Measurements from ENCODE around the gene ARHGAP19. TPM values are rescaled to one million over a fixed set of nuclear protein-coding genes. Genes with fewer than 3 reads are reported as not detected.

Gene ARHGAP19
- total and polyA plus RNA-seq, 2 experiments from 2014 or later = 2.7 to 8.7 TPM

DNA sequence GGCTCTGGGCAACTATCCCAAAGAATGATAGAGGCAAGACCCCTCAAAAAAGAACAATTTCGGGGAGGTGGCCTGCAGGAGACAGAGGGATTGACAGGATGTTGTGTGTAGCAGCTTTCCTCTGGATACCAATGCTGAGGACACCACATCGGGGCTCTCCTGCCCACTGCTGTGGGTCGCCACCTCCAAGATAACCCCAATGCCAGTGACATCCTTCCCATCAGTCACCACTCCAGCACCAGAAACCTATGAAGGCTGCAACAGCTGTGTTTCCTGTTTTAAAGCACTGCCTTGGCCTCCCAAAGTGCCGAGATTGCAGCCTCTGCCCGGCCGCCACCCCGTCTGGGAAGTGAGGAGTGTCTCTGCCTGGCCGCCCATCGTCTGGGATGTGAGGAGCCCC is 17.6 kb downstream of the ARHGAP19 start:
- peaks cover 12% of the 10 kb centered on the region for H3K4me1 ChIP-seq (ENCODE audit: insufficient read depth)
- no peak for DNase-seq (ENCODE audit: low spot score)
- H3K4me3 ChIP-seq = no peak overlapping the region
- peaks cover 25% of the 10 kb centered on the region for H3K79me2 ChIP-seq
- no peak overlapping the region for H3K27ac ChIP-seq
- H3K4me2 ChIP-seq = no peak overlapping the region
- no peaks in the 10 kb centered on the region for H3K9me2 ChIP-seq (replicated peaks; ENCODE audit: insufficient read depth)
- H3K9me3 ChIP-seq (ENCODE audit: low read depth) = no peaks in the 10 kb centered on the region
- H2AFZ ChIP-seq = no peak overlapping the region
- no peaks in the 10 kb centered on the region for H4K20me1 ChIP-seq (ENCODE audit: insufficient read depth, poor library complexity, severe bottlenecking)
- no peak for TF ChIP-seq EZH2phosphoT487 (IDR thresholded peaks at IDR 0.05; ENCODE audit: low read depth, severe bottlenecking, unreplicated experiment)
- TF ChIP-seq EZH2 (IDR thresholded peaks at IDR 0.05; ENCODE audit: borderline replicate concordance) = no peak
- TF ChIP-seq CTCF (IDR thresholded peaks at IDR 0.05; ENCODE audit: poor library complexity) = no peak
- H3K36me3 ChIP-seq (replicated peaks; ENCODE audit: insufficient read depth, low read depth) = no peaks in the 10 kb centered on the region
- 92% methylated on average over 3 of the region's 9 CpGs for WGBS (ENCODE audit: low lambda C conversion rate, missing lambda C conversion rate)
- no peaks in the 10 kb centered on the region for H3K27me3 ChIP-seq

- Histone ChIP-seq H3K4me1 (ENCODE audit: insufficient read depth) (peaks cover 2% of the 10 kb centered on the region), H3K36me3 (replicated peaks; ENCODE audit: insufficient read depth, low read depth) (no peaks in the 10 kb centered on the region), H3K9me2 (replicated peaks; ENCODE audit: insufficient read depth) (no peaks in the 10 kb centered on the region), H4K20me1 (ENCODE audit: insufficient read depth, poor library complexity, severe bottlenecking) (no peaks in the 10 kb centered on the region), H2AFZ (no peak overlapping the region), H3K9me3 (ENCODE audit: low read depth) (no peaks in the 10 kb centered on the region), H3K4me3 (no peak overlapping the region), H3K79me2 (peaks cover 29% of the 10 kb centered on the region), H3K4me2 (no peak overlapping the region), H3K27me3 (no peaks in the 10 kb centered on the region), H3K27ac (no peak overlapping the region)
- 100% methylated on average over 3 of the region's 3 CpGs for WGBS (ENCODE audit: low lambda C conversion rate, missing lambda C conversion rate)
- DNase-seq (ENCODE audit: low spot score) = no peak
- TF ChIP-seq EZH2phosphoT487 (IDR thresholded peaks at IDR 0.05; ENCODE audit: low read depth, severe bottlenecking, unreplicated experiment) = no peak
- TF ChIP-seq CTCF (IDR thresholded peaks at IDR 0.05; ENCODE audit: poor library complexity) = no peak
- no peak for TF ChIP-seq EZH2 (IDR thresholded peaks at IDR 0.05; ENCODE audit: borderline replicate concordance)
Observed at GRCh38 chr10:97273700-97274099, 18.7 kb downstream of the ARHGAP19 start.

DNA sequence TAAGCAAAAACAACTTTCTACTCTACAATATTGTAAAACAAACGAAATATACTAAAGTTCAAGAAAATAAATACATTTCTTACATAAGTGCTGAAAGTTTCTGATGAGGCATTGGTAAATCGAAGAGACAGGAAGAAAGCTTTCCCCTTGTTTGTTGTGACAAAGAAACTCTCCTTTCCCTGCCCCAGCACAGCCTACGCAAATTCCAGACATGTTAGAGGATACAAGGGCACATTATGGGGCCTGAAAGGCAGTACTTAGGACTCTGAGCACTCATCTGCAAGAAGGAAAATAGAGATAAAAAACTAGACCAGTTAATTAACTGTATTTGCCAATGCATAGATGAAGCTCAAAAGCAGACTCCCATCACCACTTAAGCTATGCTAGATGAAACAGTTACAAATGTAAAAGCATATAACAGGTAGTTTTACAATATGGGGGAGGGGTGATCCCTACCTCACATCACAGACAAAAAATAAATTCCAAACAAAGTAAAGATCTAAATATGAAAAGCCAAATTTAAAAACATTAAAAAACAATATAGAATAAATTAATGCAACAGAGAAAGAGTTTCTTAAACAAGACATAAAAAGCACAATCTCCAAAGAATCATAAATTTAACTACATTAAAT is 21.8 kb downstream of the ARHGAP19 start:
- H3K4me1 ChIP-seq (ENCODE audit: insufficient read depth) = no peaks in the 10 kb centered on the region
- no peak overlapping the region for H3K27ac ChIP-seq
- H3K4me2 ChIP-seq = no peak overlapping the region
- H4K20me1 ChIP-seq (ENCODE audit: insufficient read depth, poor library complexity, severe bottlenecking) = no peaks in the 10 kb centered on the region
- H3K9me2 ChIP-seq (replicated peaks; ENCODE audit: insufficient read depth) = no peaks in the 10 kb centered on the region
- WGBS (ENCODE audit: low lambda C conversion rate, missing lambda C conversion rate) = 86% methylated on average over 3 of the region's 3 CpGs
- no peak overlapping the region for H2AFZ ChIP-seq
- no peaks in the 10 kb centered on the region for H3K27me3 ChIP-seq
- no peak for DNase-seq (ENCODE audit: low spot score)
- TF ChIP-seq EZH2phosphoT487 (IDR thresholded peaks at IDR 0.05; ENCODE audit: low read depth, severe bottlenecking, unreplicated experiment) = no peak
- TF ChIP-seq EZH2 (IDR thresholded peaks at IDR 0.05; ENCODE audit: borderline replicate concordance) = no peak
- TF ChIP-seq CTCF (IDR thresholded peaks at IDR 0.05; ENCODE audit: poor library complexity) = no peak
- H3K36me3 ChIP-seq (replicated peaks; ENCODE audit: insufficient read depth, low read depth) = no peaks in the 10 kb centered on the region
- peaks cover 31% of the 10 kb centered on the region for H3K79me2 ChIP-seq
- no peak overlapping the region for H3K4me3 ChIP-seq
- no peaks in the 10 kb centered on the region for H3K9me3 ChIP-seq (ENCODE audit: low read depth)
